ENCODE measurements around the gene CHD9.
A peak's percentile ranks its signal among the peaks of the same experiment; 100 is the strongest.
"Not testable (repeated sequence)": the region's sequence is repeated elsewhere in the genome, so short reads cannot be mapped to it uniquely, and the experiment has no call there.

Gene CHD9

GRCh38 chr16:53075461-53075860 is 20.7 kb downstream of the CHD9 start:
- DNase-seq (ENCODE audit: low spot score) = not testable (repeated sequence)

- no peak for DNase-seq (ENCODE audit: low spot score)
Observed at GRCh38 chr16:53078247-53078646, 23.5 kb downstream of the CHD9 start.

- no peak for DNase-seq (ENCODE audit: low spot score)
Observed at GRCh38 chr16:53078765-53079485, 24.1 kb downstream of the CHD9 start.

GRCh38 chr16:53080345-53081031 is 25.7 kb downstream of the CHD9 start:
- DNase-seq (ENCODE audit: low spot score) = peak; percentile 84

GRCh38 chr16:53081032-53081424 is 26.2 kb downstream of the CHD9 start:
- DNase-seq (ENCODE audit: low spot score) = no peak

- DNase-seq (ENCODE audit: low spot score) = no peak
Observed at GRCh38 chr16:53081686-53082407, 27.1 kb downstream of the CHD9 start.

GRCh38 chr16:53082509-53082908 is 27.7 kb downstream of the CHD9 start:
- no peak for DNase-seq (ENCODE audit: low spot score)

GRCh38 chr16:53083119-53083518 is 28.3 kb downstream of the CHD9 start:
- DNase-seq (ENCODE audit: low spot score) = no peak

GRCh38 chr16:53084141-53084541 is 29.4 kb downstream of the CHD9 start:
- no peak for DNase-seq (ENCODE audit: low spot score)

- DNase-seq (ENCODE audit: low spot score) = no peak
Observed at GRCh38 chr16:53084746-53085334, 30.0 kb downstream of the CHD9 start.

- no peak for DNase-seq (ENCODE audit: low spot score)
Observed at GRCh38 chr16:53085369-53085843, 30.6 kb downstream of the CHD9 start.

- DNase-seq (ENCODE audit: low spot score) = no peak
Observed at GRCh38 chr16:53085931-53086421, 31.2 kb downstream of the CHD9 start.

GRCh38 chr16:53087101-53087500 is 32.3 kb downstream of the CHD9 start:
- no peak for DNase-seq (ENCODE audit: low spot score)

GRCh38 chr16:53089434-53090285 is 34.9 kb downstream of the CHD9 start:
- DNase-seq (ENCODE audit: low spot score) = no peak

GRCh38 chr16:53090286-53090590 is 35.4 kb downstream of the CHD9 start:
- no peak for DNase-seq (ENCODE audit: low spot score)

GRCh38 chr16:53090591-53091411 is 36.0 kb downstream of the CHD9 start:
- DNase-seq (ENCODE audit: low spot score) = no peak

- peak; percentile 74 for DNase-seq (ENCODE audit: low spot score)
Observed at GRCh38 chr16:53091466-53092211, 36.8 kb downstream of the CHD9 start.

GRCh38 chr16:53092284-53092683 is 37.5 kb downstream of the CHD9 start:
- DNase-seq (ENCODE audit: low spot score) = no peak

- no peak for DNase-seq (ENCODE audit: low spot score)
Observed at GRCh38 chr16:53093162-53093744, 38.5 kb downstream of the CHD9 start.
